Measurements from ENCODE around the gene ARHGAP18.
"Not testable (repeated sequence)": the region's sequence is repeated elsewhere in the genome, so short reads cannot be mapped to it uniquely, and the experiment has no call there.

The ARHGAP18 gene

GRCh38 chr6:129570929-129571328 lies 139.0 kb downstream of the ARHGAP18 start:
- DNase-seq, result not testable (repeated sequence)

DNA sequence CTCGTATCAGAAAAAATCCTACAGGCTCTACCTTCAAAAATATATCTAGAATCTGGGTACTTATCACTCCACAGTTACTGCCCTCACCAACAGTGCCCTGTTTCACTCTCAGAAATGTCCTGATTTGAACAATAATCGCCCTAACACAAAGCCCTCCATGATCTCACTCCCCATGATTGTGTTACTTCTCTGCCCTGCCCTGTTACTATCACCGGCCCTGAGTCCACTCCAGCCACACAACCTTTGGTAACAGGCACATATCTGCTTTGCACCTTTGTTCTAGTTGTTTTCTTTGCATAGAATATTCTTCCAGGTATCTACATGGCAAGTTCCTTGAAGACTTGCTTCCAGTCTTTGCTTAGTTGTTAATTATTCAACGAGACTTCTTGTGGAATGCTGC lies 142.0 kb downstream of the ARHGAP18 start:
- DNase-seq, result no peak

- peak; percentile 19 for DNase-seq
Observed at GRCh38 chr6:129567374-129567773, 142.6 kb downstream of the ARHGAP18 start.

GRCh38 chr6:129565811-129566210 lies 144.2 kb downstream of the ARHGAP18 start:
- DNase-seq, result no peak

GRCh38 chr6:129565366-129565765 lies 144.6 kb downstream of the ARHGAP18 start:
- DNase-seq, result no peak

GRCh38 chr6:129558248-129558647 lies 151.7 kb downstream of the ARHGAP18 start:
- no peak for DNase-seq

GRCh38 chr6:129555206-129555832 lies 154.7 kb downstream of the ARHGAP18 start:
- no peak for DNase-seq

DNA sequence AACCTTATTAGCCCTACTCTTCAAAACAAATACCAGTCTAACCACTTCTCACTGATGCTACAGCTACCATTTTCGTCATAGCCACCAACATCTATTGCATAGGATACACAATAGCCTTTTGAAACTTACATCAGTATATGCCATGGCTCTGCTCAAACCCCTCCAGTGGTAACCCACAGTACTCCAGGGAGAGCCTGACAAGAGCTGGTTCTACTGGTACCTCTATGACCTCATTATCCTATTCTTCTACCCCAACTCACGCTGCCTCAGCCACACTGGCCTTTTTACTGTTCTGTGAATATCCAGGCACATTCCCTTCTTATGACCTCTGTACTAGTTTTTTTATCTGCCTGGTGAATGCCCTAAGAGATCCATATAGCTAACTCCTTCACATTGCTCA lies 157.6 kb downstream of the ARHGAP18 start:
- no peak for DNase-seq

GRCh38 chr6:129551486-129551885 lies 158.5 kb downstream of the ARHGAP18 start:
- no peak for DNase-seq

- DNase-seq, result no peak
Observed at GRCh38 chr6:129546702-129547101, 163.3 kb downstream of the ARHGAP18 start.

GRCh38 chr6:129544892-129545612 lies 164.9 kb downstream of the ARHGAP18 start:
- no peak for DNase-seq

DNA sequence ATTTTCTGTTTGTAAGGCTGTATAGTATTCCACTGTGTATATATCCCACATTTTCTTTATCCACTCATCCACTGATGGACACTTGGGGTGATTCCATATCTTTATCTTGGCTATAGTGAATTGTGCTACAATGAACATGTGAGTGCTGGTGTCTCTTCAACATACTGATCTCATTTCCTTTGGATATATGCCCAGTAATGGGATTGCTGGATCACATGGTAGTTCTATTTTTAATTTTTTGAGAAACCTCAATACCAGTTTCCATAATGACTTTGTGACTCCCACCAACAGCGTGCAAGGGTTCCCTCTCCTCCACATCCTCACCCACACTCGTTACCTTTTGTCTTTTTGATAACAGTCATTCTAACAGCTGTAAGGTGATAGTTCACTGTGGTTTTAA lies 166.0 kb downstream of the ARHGAP18 start:
- DNase-seq, result no peak

DNA sequence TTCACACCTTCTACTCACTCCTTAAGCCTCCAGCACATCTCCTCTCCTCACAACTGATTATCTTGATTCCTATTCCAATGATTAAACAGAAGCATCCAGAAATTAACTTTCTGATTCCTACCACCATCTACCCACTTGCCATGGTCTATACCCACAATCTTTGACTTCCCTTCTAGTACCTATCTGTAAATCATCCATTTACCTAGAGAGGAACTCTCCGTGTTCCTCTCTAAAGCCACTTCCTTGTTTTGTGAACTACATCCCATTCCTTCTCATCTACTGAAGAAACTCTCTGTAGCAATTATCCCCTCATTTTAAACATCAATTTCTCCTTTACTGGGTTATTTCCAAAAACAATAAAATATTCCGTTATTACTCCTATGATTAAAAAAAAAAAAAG lies 167.3 kb downstream of the ARHGAP18 start:
- no peak for DNase-seq

- no peak for DNase-seq
Observed at GRCh38 chr6:129539032-129539431, 170.9 kb downstream of the ARHGAP18 start.

DNA sequence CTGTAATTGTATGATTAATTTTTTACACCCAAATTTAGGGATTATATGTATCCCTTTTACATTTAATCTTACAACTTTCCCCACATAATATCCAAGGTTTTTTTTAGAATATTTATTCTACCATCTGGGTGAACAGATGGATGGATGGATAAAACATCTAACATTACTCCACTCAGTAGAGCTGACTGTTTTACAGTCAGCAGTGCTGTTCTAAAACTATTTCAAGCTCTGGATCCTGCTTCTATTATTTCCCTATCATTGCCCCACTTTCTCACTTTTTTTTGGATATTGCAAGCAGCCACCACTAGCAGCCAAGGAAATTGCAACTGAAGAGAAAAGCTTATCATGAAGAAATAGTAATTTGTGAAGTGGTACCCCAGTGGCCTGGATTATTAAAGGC lies 173.7 kb downstream of the ARHGAP18 start:
- no peak for DNase-seq

DNA sequence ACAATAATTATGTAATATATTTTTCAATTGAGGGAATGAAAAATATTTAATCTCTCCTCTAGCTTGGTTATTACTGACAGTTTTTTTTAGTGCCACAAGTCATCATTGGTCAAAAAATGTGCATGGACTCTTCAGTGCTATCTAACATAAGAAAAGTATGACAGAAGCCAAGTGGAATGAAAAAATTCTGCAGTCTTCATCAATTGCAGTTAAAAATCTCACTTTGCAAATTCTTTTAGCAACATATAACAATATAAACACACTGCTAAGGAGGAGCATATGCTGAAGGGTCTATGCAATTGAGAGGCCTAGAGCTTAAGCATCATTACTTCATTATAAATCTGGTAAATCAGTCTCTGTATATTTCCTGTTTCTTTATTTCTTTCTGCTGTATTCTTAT lies 175.1 kb downstream of the ARHGAP18 start:
- DNase-seq, result no peak
